K562 (cell line): ENCODE results near the gene EIF4E3. TPM values are rescaled to one million over a fixed set of nuclear protein-coding genes. Genes with fewer than 3 reads are reported as not detected.

Experiments
- NR3C1 ChIP-seq: sonication (generic); formaldehyde crosslinking; IDR thresholded peaks from 2 replicates; pipeline ENCODE4 v1.8.1; 2022; ENCODE audit warnings: missing genetic modification reagents
- ZMIZ1 ChIP-seq, 2 experiments: fragments of 150-350 bp in 1 of 2; IDR thresholded peaks; 2 replicates each; pipeline ENCODE4 v1.6.1; 2012 to 2016; ENCODE audit warnings: low read depth in 2 of 2, low read length in 2 of 2, mild to moderate bottlenecking in 1 of 2, moderate library complexity in 1 of 2
- ZNF217 ChIP-seq: sonication (generic); formaldehyde crosslinking; IDR thresholded peaks from 2 replicates; pipeline ENCODE4 v1.8.0; 2022; ENCODE audit warnings: mild to moderate bottlenecking, missing genetic modification reagents
- ZNF347 ChIP-seq: fragments of 450-650 bp; formaldehyde crosslinking; IDR thresholded peaks from 2 replicates; pipeline ENCODE4 v1.4.0; 2020; ENCODE audit warnings: low read depth, mild to moderate bottlenecking, moderate library complexity
- ZNF512 ChIP-seq: IDR thresholded peaks from 2 replicates; pipeline ENCODE4 v1.6.1; 2016; ENCODE audit warnings: missing genetic modification characterization, missing compliant biosample characterization
- polyA plus RNA-seq, 8 experiments: library from polyadenylated mRNA; depleted of rRNA in 4 of 8; stranded (reverse) in 5 of 8; unstranded in 3 of 8; fragments of >200 nt; fragmentation: Nextera tagmentation in 2 of 8; fragmentation: Illumina TruSeq in 1 of 8; extraction: Ambion mirVana in 2 of 8; extraction: Trizol in 1 of 8; gene quantifications; 2 replicates each; pipeline versions ENCODE4 v1.2.1 to v1.2.3, GENCODE V29; 2011 to 2014; ENCODE audit warnings: inconsistent platforms in 1 of 8, missing spikeins in 1 of 8
- total RNA-seq, 7 experiments: library from RNA; depleted of rRNA in 6 of 7; stranded (reverse); fragments of >200 nt in 6 of 7; fragmentation: Illumina TruSeq in 2 of 7; extraction: Trizol in 2 of 7; gene quantifications; 2 replicates each; pipeline versions ENCODE4 v1.2.1 to v1.2.3, GENCODE V29; 2011 to 2021; ENCODE audit warnings: low replicate concordance in 1 of 7

Gene EIF4E3
- total and polyA plus RNA-seq, 9 of the 15 experiments (the other 6 are each of a cell fraction or from before 2014, with no cell fraction given) = 0.18 to 2.5 (median 1.1) TPM

DNA sequence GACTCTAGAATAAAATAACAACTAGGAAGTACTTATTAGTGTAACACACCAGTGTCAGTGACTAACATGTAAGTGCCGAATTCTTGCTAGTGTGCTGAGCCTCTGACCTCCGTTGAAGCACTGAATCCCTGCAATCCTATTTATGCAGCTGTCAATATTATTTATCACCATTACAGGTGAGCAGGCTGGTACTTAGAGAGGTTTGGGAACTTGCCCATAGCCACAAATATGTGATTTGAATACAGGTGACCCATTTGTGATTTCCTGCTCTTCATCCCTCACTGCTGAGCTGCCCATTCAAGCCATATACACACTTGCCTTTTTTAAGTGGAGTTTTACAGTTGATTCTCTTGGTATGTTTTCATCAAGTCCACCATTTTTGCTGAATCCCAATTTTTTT, 12.2 kb downstream of the EIF4E3 start (continued):
- TF ChIP-seq ZNF512 (no peak), ZMIZ1 (IDR thresholded peaks at IDR 0.05; ENCODE audit: low read depth in 2 of 2, low read length in 2 of 2) (no peak), ZNF347 (no peak), NR3C1 (CRISPR knock-in tag) (no peak), ZNF217 (CRISPR knock-in tag) (no peak)
- TF ChIP-seq, all 486 proteins: peak for 0
